Non-pigmented ciliary epithelial cell (primary cell): ENCODE measurements around the gene PPP1CC.
"Not testable (repeated sequence)": the region's sequence is repeated elsewhere in the genome, so short reads cannot be mapped to it uniquely, and the experiment has no call there.

Experiments used
- DNase-seq: peaks from one replicate; pipeline ENCODE4 v3.0.0-alpha.2; 2010; ENCODE audit warnings: low read depth

Gene PPP1CC

DNA sequence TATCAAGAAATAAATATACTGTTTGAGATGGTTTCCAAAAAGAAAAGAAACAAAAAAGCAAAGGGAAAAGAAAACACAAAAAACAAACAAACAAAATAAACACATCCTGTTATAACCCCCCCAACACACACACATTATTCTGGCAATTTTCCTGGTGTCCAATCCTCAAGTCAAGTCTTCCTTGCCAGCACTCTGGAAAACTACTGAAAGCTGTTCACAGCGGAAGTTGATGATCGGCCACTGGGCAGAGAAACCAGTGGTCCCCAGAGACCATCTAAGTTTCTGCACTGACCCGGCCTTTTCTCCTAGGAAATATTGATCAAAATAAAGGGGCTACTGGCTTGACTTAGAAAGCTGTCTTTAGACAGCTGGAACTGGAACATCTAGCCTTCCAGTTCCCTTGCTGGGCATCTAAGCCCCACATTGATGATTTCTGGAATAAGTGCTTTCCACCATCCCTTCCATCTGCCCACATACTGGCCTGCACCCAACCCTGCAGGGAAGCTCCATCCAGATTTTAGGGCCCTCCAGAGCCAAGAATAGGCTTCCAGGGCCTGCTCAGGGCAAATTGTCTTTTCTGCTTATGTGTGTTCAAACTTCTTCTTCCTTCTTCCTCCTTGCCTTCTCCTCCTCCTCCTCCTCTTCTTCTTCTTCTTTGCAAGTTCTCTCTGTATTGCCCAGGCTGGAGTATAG lies 11.6 kb upstream of the PPP1CC start:
- DNase-seq: no peak

DNA sequence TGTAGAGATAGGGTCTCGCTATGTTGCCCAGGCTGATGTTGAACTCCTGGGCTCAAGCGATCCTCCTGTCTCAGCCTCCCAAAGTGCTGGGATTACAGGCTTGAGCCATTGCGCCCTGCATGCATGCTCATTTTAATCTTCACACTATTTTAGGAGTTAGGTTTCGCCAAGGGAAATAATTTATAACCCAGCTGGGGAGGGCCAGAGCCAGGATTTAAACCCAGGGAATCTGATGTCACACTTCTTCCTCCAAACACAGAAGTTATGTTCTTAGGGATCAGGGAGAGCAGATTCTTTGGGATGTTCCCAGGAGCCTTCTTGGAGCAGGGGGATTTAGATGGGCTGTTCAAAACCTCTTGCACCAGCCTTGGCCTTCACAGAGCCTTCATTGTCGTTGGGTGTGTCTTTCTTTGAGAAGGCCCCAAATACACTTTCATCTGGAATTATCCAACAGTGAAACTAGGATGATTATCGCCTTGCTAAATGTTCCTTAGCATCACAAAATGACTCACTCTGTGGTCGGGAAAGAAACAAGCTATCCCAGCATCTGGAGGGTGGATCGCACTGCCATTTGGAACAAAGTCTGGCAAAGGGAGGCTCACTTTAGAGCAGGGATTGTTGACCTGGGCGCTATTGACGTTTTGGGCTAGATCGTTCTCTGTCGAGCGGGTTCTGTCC lies 8.2 kb upstream of the PPP1CC start:
- no peak for DNase-seq

DNA sequence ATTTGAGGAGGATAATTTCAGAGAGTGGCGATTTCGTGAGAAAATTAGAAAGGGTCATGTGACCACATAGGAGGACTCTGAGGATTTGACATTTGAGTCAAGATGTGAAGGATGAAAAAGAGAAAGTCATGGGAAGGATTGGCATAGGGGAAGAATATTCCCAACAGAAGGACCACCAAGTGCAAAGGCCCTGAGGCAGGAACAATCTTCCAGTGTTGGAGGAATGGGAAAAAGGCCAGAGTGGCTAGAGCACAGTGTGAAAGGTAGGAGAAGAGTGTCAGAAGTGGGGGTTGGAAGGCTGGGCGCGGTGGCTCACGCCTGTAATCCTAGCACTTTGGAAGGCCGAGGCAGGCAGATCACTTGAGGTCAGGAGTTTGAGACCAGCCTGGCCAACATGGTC lies 3.9 kb upstream of the PPP1CC start:
- no peak for DNase-seq

DNA sequence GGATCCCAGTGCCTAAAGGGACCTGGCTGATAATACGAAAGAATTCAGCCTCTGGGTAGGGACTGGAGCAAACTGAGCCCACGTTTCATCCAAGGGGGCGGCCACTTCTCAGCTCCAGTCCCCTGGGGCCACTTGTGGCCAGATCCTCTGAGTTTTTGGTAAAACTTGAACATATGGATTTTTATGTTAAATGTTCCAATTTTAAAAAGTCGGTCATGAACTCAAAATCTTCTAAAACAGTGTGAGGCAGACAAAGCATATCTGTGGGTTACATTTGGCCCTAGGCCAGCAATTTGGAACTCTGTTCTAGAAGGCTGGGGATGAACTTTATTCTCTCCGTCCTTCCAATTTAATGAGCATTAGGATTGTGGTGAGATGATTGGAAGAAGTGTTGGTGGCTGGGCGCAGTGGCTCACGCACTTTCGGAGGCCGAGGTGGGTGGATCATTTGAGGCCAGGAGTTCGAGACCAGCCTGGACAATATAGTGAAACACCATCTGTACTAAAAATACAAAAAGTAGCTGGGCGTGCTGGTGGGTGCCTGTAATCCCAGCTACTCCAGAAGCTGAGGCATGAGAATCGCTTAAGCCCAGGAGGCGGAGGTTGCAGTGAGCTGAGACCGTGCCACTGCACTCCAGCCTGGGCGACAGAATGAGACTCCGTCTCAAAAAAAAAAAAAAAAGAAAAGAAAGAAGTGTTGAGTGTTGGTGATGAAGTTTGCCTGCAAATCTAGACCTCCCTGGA lies 3.0 kb upstream of the PPP1CC start:
- no peak for DNase-seq

DNA sequence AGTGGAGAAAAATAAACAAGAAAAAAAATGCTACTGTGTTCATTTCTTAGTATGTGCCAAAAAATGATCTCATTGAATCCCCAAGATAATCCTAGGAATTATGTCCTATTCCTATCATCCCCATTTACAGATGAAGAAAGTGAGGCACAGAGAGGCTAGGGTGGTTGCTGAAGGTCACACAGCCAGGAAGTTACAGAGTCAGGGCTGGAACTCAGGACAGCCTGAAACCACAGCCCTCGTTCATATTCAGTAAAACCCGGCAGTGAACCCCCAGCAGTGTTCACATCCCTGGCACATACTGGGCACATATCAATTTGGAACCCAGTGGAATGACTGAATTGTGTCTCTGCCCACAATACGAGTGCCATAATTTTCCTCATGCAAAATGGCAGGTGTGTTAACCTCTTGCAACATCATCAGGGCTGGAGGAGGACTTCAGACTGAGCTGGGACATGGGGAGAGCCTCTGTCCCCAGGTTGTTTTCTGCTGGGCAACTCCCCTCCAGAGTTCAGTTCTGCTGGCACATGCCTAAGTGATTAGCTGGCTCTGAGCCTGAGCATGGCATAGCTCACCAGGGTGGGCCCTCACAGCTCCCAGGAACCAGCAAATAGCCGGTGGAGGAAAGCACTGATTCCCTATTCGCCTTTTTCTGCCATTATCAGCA lies 2.0 kb upstream of the PPP1CC start:
- DNase-seq: no peak

DNA sequence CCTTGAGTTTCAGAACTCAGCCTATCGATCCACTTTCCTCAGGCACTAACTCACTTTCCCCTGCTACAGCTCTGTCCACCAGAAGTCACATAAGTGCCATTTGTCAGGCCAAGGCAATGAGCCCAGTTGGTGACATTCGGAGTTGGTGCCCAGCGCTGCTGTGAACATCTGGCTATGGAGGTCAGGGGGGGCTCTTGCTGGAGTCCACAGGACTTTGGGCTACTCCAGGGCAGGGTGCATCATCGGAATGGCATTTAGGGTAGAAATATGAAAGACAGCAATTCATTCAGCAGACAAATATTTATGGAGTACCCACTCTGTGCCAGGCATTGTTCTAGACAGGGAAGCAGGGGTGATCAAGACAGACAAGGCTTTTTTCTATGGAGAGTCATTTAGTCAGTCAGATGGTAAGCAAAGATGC lies 1.5 kb upstream of the PPP1CC start:
- DNase-seq: no peak

DNA sequence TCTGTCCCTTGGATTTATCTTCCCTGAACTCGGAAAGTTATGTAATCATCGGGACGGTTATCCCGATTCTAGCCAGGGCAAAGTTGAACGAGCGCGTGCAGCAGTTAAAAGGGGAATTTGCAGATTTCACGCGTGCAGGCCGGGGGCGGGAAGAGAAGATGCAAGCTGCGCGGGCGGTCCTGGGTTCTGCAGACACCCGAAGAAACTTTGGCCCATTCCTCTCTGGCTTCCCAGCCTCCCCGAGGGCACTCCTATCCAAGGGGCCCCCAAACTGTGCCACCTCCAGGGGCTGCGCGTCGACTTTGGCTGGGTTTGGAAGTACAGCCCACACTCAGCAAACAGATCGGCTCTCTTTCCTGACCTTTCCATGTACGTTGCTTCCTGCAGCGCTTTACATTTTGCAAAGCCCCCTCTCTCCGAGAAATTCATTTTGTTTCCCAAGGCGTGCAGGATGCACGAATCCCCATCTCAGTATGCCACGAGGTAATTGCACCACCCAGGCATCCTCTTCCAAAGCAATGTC lies 941 bp upstream of the PPP1CC start:
- DNase-seq: no peak

DNA sequence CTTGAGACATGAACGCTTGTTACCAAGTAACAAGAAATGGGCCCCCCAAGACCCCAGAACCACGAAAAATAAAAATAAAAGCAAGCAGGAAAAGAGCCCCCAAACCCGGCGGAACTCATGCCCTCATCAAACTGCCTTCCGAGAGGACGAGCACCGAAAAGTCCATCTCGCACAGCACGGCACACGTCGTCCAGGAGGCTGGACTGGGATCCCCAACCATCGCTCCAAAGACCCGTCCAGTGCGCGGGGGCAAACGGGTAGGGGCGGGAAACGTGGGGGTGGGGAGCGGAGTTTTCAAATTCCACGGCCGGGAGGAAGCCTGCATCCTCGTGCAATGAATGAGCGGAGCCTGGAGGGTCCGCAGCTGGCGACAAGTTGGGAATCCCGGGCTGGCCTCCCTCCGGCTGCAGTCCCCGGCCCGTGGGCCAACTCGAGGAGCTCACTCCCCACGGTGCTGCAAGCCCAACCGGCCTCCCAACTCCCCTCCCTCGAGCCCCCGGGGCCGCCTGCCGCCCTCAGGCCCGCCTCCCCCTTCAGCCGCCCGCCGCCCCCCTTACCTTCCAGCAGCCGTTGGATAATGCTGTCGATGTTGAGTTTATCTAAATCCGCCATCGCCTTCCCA lies 484 bp downstream of the PPP1CC start:
- no peak for DNase-seq

DNA sequence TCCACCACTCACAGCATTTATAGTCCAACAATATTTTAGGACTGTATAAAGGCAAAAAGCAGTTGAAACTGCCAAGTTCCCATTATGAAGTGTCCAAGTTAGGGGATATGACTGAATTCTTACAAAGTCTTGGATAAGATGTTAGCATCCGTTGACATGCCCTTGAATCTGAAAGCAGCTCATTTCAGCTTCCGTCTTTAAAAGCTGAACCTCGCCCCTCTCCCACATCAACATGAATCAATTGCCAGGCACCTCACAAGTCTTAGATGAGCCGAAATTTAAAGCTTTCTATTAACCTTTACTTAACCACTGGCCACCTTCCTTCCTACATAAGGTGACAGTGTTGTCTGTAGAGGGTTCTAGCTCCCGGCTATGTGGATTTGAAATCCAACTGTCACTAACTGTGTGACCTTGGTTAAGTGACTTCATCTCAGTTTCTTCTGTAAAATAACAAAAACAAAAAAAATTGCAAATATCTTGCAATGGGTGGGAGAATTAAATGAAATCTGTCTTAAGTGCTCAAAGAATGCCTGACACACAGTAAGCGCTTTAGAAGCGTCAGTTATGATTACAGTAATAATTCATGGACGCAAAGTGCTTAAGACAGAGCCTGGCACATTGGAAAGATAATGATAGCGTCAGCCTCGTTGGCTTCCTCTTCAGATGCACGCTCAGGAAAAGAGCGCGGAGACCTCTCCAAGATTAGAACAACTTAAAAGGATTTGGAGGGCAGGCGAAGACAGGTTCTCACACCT lies 1.2 kb downstream of the PPP1CC start:
- DNase-seq: no peak

DNA sequence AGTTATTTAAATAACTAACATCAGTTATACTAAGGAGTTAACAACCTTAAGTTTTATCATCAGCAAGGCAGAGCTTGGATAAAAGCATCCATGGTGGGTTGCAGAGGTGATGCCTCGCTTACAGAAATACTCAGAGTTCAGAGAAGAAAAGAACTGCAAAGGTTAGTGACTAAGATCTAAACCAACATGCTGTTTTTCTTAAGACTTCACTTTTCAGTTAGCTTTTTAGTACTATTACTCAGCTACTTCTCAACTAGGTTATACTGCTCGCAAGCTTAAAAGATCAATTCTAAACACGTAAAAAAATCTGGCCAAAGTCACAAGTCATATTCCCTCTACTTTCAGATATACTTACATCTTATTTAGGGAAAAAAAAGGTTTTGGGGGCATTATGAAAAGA lies 2.8 kb downstream of the PPP1CC start:
- DNase-seq: no peak

DNA sequence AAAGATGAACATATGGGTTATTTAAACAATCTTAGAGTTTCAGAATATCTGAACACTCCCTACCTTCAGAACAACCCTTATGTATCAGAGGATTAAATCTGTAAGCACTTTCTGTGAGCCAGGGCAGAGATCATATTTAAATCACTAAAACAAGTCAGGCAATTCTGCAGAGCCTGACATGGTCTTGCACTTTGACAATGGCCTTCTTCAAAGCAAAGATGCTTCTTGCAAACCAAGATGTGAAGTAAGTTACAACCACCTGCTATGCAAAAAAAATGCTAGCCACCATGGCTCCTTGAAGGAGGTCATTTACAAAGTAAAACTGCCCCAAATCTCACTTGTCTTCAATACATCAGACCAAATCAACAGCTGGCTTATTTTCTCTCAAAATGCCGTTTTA lies 3.2 kb downstream of the PPP1CC start:
- no peak for DNase-seq

DNA sequence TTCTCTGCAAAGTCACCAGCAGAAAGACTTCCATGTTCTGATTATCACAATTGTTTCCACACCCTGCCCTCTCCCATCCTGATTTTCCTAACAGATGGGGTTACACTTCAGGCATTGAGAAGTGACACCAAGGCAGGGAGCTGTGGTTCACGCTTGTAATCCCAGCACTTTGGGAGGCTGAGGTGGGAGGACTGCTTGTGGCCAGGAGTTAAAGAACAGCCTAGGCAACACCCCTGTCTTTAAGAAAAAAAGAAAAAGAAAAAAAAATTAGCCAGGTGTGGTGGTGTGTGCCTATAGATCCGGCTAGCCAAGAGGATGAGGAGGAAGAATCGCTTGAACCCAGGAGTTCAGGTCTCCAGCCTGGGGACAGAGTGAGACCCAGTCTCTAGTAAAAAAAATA lies 5.2 kb downstream of the PPP1CC start:
- no peak for DNase-seq

DNA sequence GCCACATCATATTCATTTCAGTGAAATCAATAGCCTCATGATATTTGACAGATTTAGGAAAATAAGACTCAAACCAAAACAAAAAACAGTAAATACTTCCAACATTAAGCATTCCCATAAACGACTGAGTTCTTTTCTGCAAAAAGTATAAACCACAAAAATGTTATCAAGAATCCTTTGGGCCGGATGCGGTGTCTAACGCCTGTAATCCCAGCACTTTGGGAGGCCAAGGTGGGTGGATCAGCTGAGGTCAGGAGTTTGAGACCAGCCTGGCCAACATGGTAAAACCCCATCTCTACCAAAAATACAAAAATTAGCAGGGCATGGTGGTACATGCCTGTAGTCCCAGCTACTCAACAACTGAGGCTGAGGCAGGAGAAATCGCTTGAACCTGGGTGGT lies 5.7 kb downstream of the PPP1CC start:
- not testable (repeated sequence) for DNase-seq

DNA sequence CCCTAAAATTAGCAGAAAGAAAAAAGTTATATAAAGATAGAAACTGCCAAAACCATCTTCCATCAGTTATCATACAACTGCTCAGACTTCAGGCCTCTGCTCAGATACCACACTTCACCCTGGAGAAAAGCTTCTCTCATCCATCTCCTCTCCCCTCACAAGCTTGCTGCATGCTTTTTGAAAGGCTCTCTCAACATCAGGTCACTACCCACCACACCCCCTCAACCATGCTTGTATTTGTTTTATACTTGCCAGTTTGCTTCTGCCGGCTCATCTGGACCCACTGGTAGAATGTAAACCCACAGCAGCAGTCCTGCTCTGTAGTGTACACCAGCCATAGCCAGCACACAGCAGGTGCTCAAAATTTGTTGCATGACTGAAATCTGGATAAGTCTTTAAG lies 8.8 kb downstream of the PPP1CC start:
- no peak for DNase-seq

DNA sequence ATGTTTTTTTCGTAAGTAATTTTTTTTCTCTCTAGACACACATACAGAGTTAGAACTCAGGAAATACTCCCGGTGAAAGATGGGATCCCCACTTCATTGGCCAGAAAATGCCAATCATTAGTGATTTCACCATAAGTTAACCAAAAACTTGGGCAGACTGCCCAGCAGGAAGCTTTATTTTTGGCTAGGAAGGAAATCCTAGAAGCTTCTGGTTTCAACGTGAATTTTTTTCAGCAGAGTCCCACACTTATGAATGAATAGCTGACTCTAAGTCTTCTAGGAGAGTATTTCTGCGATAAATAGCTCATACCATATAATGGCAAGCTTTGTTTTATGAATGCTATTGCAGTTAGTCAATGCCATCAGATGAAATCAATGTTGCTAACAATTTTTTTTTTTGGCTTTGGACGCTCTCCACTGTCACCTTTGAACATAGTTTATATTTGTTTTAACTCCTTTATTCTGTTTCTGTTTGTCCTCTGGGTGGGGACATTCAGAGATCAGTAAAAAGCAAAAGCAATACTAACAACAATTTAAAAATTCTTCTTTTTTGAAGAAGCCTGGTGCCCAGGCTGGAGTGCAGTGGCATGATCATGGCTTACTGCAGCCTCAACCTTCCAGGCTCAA lies 9.5 kb downstream of the PPP1CC start:
- no peak for DNase-seq

DNA sequence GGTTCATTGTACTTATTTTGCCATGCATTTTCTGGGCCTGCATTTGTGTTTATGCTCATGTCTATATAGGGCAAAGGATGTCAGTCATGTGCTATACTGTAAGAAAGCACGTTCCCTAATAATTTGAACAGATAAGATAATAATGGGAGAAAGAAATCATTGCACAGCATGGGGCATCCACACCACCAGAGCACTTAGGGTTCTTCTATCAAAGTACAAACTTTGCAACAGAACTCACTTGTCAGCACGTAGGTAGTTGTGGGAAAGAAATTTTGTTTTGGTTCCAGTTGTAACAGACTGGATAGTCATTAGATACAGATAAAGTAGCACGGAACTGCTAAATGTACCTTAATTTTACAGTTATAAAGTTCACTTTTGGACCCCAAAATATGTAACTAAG lies 10.1 kb downstream of the PPP1CC start:
- no peak for DNase-seq

DNA sequence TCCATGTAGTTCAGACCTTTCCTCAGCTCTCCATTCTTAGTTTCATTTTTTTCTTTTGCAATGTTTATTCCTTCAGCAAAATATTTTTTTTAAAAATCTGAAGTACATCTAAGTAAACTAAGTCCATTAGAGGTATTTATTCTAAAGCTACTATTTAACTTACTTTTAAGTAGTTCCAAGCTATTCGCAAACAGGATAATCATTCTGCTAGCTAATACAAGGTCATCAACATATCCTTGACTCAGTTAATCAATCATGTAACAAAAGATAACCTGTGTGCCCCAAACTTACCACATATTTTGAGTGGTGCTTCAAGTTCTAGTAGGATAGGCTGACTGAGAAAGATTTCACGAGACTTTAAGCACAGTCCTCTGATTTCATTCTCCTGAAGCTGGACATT lies 11.2 kb downstream of the PPP1CC start:
- DNase-seq: no peak

DNA sequence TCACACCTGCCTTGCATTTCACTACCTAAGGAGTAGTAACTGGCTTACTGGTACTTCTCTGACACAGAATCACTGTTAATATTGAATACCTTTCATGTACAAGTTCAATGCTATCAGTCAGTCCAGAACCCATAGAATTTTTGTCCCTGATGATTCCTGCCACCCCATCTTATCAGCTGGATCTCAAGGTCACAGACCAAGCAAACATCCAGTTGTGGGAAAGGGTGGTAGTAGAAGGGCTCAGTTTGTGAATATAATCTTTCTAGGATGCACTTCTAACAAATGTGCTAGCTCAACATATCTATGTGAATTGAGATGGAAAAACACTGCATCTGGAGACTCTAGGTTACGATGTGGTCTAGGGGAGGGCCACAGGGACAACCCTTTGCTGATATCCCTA lies 14.1 kb downstream of the PPP1CC start:
- DNase-seq: no peak

DNA sequence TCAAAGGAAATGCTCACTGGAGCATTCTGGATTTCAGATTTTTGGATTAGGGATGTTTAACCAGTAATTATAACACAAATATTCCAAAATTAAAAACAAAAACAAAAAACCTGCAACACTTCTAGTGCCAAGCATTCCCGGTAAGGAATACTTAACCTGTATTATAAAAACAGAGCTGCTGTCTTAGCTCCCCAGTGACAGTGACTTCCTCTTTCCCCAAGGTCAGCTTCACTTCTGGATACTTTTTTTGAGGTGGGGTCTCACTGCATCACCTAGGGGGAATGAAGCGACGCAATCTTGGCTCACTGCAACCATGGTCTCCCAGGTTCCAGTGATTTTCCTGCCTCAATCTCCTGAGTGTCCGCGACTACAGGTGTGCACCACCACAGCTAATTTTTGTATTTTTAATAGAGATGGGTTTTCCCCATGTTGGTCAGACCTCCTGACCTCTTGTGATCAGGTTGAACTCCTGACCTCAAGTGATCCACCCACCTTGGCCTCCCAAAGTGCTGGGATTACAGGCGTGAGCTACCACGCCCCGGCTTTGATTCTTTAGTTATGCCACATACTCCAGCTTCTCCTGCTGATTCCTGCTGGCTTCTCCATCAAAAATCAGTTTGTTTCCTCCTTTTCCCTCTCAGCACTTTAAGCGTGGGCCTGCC lies 15.9 kb downstream of the PPP1CC start:
- no peak for DNase-seq

DNA sequence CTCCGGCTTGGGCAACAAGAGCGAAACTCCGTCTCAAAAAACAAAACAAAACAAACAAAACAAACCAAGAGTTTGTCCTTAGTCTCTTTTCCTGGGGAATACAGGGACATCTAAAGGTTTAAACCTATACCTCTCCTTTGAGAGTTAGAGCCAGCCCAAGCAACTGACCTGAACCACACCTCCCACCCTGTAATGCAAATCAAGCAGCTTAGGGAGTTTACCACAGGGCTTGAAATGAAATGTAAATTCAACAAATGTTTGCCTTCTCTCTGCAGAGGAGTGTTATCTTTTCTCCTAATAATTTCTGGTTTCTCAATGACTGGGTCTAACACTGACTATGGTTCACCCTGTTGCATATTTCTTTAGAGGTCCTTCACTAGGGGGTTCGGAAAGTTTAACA lies 16.7 kb downstream of the PPP1CC start:
- DNase-seq: no peak
